Measurements from ENCODE around the gene LRPAP1.

GRCh38 chr4:3513807-3514206 is 18.4 kb downstream of the LRPAP1 start:
- TF ChIP-seq SUZ12 (IDR thresholded peaks at IDR 0.05; ENCODE audit: extremely low read depth, insufficient read depth, insufficient read length) (no peak), ZNF274 (IDR thresholded peaks at IDR 0.05; ENCODE audit: low read depth, low read length) (no peak), YY1 (IDR thresholded peaks at IDR 0.05; ENCODE audit: insufficient read depth, insufficient read length) (no peak)

Data from NT2/D1 (cell line).